Gastroesophageal sphincter (tissue), 4 donors: ENCODE data around the gene LPIN1. TPM values are rescaled to one million over a fixed set of nuclear protein-coding genes. Genes with fewer than 3 reads are reported as not detected.

Experiments used
- ATAC-seq: fragments of 150-250 bp; one replicate; pipeline ENCODE4 v1.9.1; 2016; ENCODE audit warnings: mild to moderate bottlenecking, moderate library complexity
- H3K27ac ChIP-seq, 4 donors: fragments of 200-600 bp; sonication (generic) in 3 of 4; 1 replicate in 3 of 4; 2 replicates in 1 of 4; pipeline ENCODE4 v1.5.1; 2016 to 2019
- H3K27me3 ChIP-seq: fragments of 200-600 bp; sonication (generic); one replicate; pipeline ENCODE4 v1.5.1; 2019
- H3K36me3 ChIP-seq, 2 donors: fragments of 200-600 bp; sonication (generic); one replicate each; pipeline ENCODE4 v1.5.1; 2019; ENCODE audit warnings: control low read depth in 1 of 2
- H3K4me1 ChIP-seq, 3 donors: fragments of 200-600 bp; sonication (generic); 1 replicate in 2 of 3; 2 replicates in 1 of 3; pipeline ENCODE4 v1.5.1; 2016 to 2019; ENCODE audit warnings: control low read depth in 2 of 3
- H3K4me3 ChIP-seq, 2 donors: fragments of 200-600 bp; sonication (generic); one replicate each; pipeline ENCODE4 v1.5.1; 2019; ENCODE audit warnings: mild to moderate bottlenecking in 1 of 2, moderate library complexity in 1 of 2
- H3K9me3 ChIP-seq, 3 donors: fragments of 200-600 bp; sonication (generic); one replicate each; pipeline ENCODE4 v1.5.1; 2017 to 2019; ENCODE audit warnings: control low read depth in 2 of 3
- CTCF ChIP-seq, 4 experiments: fragments of 200-600 bp in 2 of 4; fragments of 450-650 bp in 2 of 4; sonication (generic) in 1 of 4; IDR thresholded peaks; one replicate each; pipeline ENCODE4 v1.5.1; 2017 to 2019; ENCODE audit warnings: antibody characterized with exemption in 4 of 4, mild to moderate bottlenecking in 2 of 4, moderate library complexity in 2 of 4
- EP300 ChIP-seq: sonication (generic); formaldehyde crosslinking; IDR thresholded peaks from one replicate; pipeline ENCODE4 v1.6.1; 2017; ENCODE audit warnings: antibody characterized with exemption, mild to moderate bottlenecking
- POLR2A ChIP-seq, 2 donors: fragments of 450-650 bp; IDR thresholded peaks; one replicate each; pipeline ENCODE4 v1.6.1; 2017; ENCODE audit warnings: antibody characterized with exemption in 2 of 2, mild to moderate bottlenecking in 2 of 2, moderate library complexity in 1 of 2
- POLR2AphosphoS5 ChIP-seq: sonication (generic); formaldehyde crosslinking; IDR thresholded peaks from one replicate; pipeline ENCODE4 v1.6.1; 2017; ENCODE audit warnings: antibody characterized with exemption
- WGBS, 2 donors: methylation state at CpG; one replicate each; pipeline ENCODE4 v1.1.5; 2018; ENCODE audit warnings: low coverage in 1 of 2; 5-methylcytosine and 5-hydroxymethylcytosine counted together
- total RNA-seq, 4 donors: library from RNA; depleted of rRNA; stranded (reverse); fragments of >200 nt; gene quantifications; one replicate each; pipeline ENCODE4 v1.1.0, GENCODE V29; 2016

LPIN1 gene
- total RNA-seq, 4 donors from 2014 or later: 47.3 to 70.1 (median 50.0) TPM

GRCh38 chr2:11861044-11861443 lies 114.6 kb downstream of the LPIN1 start:
- Histone ChIP-seq H3K4me3 (no peak overlapping the region), H3K4me1 (peaks cover 0 to 15% (median 8%) of the 10 kb centered on the region in 3 donors), H3K9me3 (peaks cover 0 to 3% (median 0%) of the 10 kb centered on the region in 3 donors), H3K27me3 (no peaks in the 10 kb centered on the region), H3K27ac (no peak overlapping the region), H3K36me3 (no peaks in the 10 kb centered on the region)
- TF ChIP-seq EP300: no peak
- no peak for TF ChIP-seq CTCF (IDR thresholded peaks at IDR 0.05)
- no peak for TF ChIP-seq POLR2A (IDR thresholded peaks at IDR 0.05)
- TF ChIP-seq POLR2AphosphoS5: no peak
- WGBS, 2 donors: 86 to 95% methylated on average over 2 of the region's 2 CpGs
- no peak for ATAC-seq

GRCh38 chr2:11862049-11862448 lies 115.6 kb downstream of the LPIN1 start:
- H3K36me3 ChIP-seq: no peaks in the 10 kb centered on the region
- H3K4me3 ChIP-seq: no peak overlapping the region
- peaks cover 0 to 15% (median 8%) of the 10 kb centered on the region in 3 donors for H3K4me1 ChIP-seq
- no peaks in the 10 kb centered on the region for H3K27me3 ChIP-seq
- TF ChIP-seq EP300: no peak
- H3K27ac ChIP-seq: no peak overlapping the region
- H3K9me3 ChIP-seq: peaks cover 0 to 3% (median 0%) of the 10 kb centered on the region in 3 donors
- WGBS, 2 donors: 69 to 93% methylated on average over 3 of the region's 3 CpGs
- ATAC-seq: no peak

- H3K9me3 ChIP-seq: peaks cover 0 to 3% (median 0%) of the 10 kb centered on the region in 3 donors
- no peak overlapping the region for H3K27ac ChIP-seq
- no peak for ATAC-seq
- no peak for TF ChIP-seq POLR2A (IDR thresholded peaks at IDR 0.05)
- TF ChIP-seq CTCF (IDR thresholded peaks at IDR 0.05): no peak
- TF ChIP-seq EP300: no peak
- TF ChIP-seq POLR2AphosphoS5: no peak
- 83 to 96% methylated on average over 5 to 6 of the region's 7 CpGs for WGBS, 2 donors
- H3K27me3 ChIP-seq: no peaks in the 10 kb centered on the region
- H3K4me3 ChIP-seq: no peak overlapping the region
- no peaks in the 10 kb centered on the region for H3K36me3 ChIP-seq
- peaks cover 0 to 15% (median 8%) of the 10 kb centered on the region in 3 donors for H3K4me1 ChIP-seq
Measured at GRCh38 chr2:11863103-11863502, 116.7 kb downstream of the LPIN1 start.

- no peaks in the 10 kb centered on the region for H3K36me3 ChIP-seq
- peak overlapping the region in 3 of 4 donors; percentile 9 to 45 (median 45) for H3K27ac ChIP-seq
- peak overlapping the region in 1 of 2 donors; percentile 26 for H3K4me3 ChIP-seq
Measured at GRCh38 chr2:11863513-11864328, 117.3 kb downstream of the LPIN1 start.

GRCh38 chr2:11864724-11865123 lies 118.3 kb downstream of the LPIN1 start:
- no peak overlapping the region for H3K27ac ChIP-seq
- H3K4me1 ChIP-seq: peaks cover 0 to 15% (median 8%) of the 10 kb centered on the region in 3 donors
- no peak for TF ChIP-seq EP300
- no peak for TF ChIP-seq CTCF (IDR thresholded peaks at IDR 0.05)
- TF ChIP-seq POLR2AphosphoS5: no peak
- TF ChIP-seq POLR2A (IDR thresholded peaks at IDR 0.05): no peak
- no peaks in the 10 kb centered on the region for H3K27me3 ChIP-seq
- no peak overlapping the region for H3K4me3 ChIP-seq
- no peaks in the 10 kb centered on the region for H3K36me3 ChIP-seq
- no peaks in the 10 kb centered on the region for H3K9me3 ChIP-seq
- no peak for ATAC-seq
- WGBS, 2 donors: 90 to 93% methylated on average over 3 to 4 of the region's 8 CpGs

More at GRCh38 chr2:11863513-11864328, 117.3 kb downstream of the LPIN1 start:
- TF ChIP-seq CTCF (IDR thresholded peaks at IDR 0.05) (peak; percentile 93 to 97 (median 94)), POLR2AphosphoS5 (peak; percentile 71), POLR2A (IDR thresholded peaks at IDR 0.05) (no peak), EP300 (no peak)
- Histone ChIP-seq H3K9me3 (no peaks in the 10 kb centered on the region), H3K4me1 (peaks cover 0 to 15% (median 8%) of the 10 kb centered on the region in 3 donors), H3K27me3 (no peaks in the 10 kb centered on the region)
- peak; percentile 93 for ATAC-seq
- WGBS, 2 donors: 4 to 8% methylated on average over 9 of the region's 12 CpGs
